Suprapubic skin (tissue), 4 donors: ENCODE data around the gene EGFL6.

Experiments
- EP300 ChIP-seq: sonication (generic); formaldehyde crosslinking; IDR thresholded peaks from one replicate; pipeline ENCODE4 v1.6.1; 2017; ENCODE audit warnings: antibody characterized with exemption
- POLR2A ChIP-seq, 2 donors: fragments of 450-650 bp; IDR thresholded peaks; one replicate each; pipeline ENCODE4 v1.6.1; 2017; ENCODE audit warnings: antibody characterized with exemption in 2 of 2, mild to moderate bottlenecking in 2 of 2, moderate library complexity in 2 of 2
- POLR2AphosphoS5 ChIP-seq, 3 donors: sonication (generic); formaldehyde crosslinking; IDR thresholded peaks; one replicate each; pipeline ENCODE4 v1.6.1; 2017; ENCODE audit warnings: antibody characterized with exemption in 3 of 3
- TF ChIP-seq, protein P1 (sequence below), 2 donors: fragments of 200-600 bp in 1 of 2; fragments of 450-650 bp in 1 of 2; sonication (generic) in 1 of 2; IDR thresholded peaks; one replicate each; pipeline ENCODE4 v1.5.1; 2016 to 2019; ENCODE audit warnings: antibody characterized with exemption in 2 of 2, mild to moderate bottlenecking in 1 of 2, moderate library complexity in 1 of 2

DNA sequence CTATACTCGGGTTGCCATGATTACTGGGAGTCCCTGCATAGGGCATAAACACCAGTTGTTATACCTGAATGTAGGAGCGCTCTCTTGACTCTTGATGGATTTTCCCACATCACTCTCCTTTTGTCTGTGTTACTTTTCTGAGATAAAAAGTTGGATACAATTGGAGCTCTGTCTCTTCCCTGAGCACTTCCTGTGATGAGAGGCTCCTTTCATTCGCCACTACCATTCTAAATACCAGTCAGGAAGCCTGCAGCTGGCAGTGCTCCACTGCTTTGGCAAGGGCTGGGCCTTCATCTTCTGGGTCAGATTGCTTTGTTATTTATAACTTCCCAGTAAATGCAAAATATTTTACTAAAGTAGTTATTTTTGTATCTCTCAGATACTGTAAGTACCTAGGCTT lies 97.4 kb downstream of the EGFL6 start:
- TF ChIP-seq POLR2A (IDR thresholded peaks at IDR 0.05) (no peak), POLR2AphosphoS5 (IDR thresholded peaks at IDR 0.05) (no peak), EP300 (no peak)
- TF ChIP-seq, protein P1, sequence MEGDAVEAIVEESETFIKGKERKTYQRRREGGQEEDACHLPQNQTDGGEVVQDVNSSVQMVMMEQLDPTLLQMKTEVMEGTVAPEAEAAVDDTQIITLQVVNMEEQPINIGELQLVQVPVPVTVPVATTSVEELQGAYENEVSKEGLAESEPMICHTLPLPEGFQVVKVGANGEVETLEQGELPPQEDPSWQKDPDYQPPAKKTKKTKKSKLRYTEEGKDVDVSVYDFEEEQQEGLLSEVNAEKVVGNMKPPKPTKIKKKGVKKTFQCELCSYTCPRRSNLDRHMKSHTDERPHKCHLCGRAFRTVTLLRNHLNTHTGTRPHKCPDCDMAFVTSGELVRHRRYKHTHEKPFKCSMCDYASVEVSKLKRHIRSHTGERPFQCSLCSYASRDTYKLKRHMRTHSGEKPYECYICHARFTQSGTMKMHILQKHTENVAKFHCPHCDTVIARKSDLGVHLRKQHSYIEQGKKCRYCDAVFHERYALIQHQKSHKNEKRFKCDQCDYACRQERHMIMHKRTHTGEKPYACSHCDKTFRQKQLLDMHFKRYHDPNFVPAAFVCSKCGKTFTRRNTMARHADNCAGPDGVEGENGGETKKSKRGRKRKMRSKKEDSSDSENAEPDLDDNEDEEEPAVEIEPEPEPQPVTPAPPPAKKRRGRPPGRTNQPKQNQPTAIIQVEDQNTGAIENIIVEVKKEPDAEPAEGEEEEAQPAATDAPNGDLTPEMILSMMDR (IDR thresholded peaks at IDR 0.05) = no peak
